GM12878 (cell line): Measurements from ENCODE around the gene FAM98C. TPM values are rescaled to one million over a fixed set of nuclear protein-coding genes. Genes with fewer than 3 reads are reported as not detected.

Source experiments
- BCLAF1 ChIP-seq: fragments of 450-650 bp; IDR thresholded peaks from 2 replicates; pipeline ENCODE4 v1.6.1; 2017; ENCODE audit warnings: antibody characterized with exemption, mild to moderate bottlenecking, moderate library complexity
- CTCF ChIP-seq, 3 experiments: IDR thresholded peaks in 2 of 3; conservative IDR thresholded peaks in 1 of 3; 2 replicates each; pipeline ENCODE4 v1.5.1; 2011; ENCODE audit warnings: low read depth in 3 of 3, low read length in 3 of 3, mild to moderate bottlenecking in 3 of 3, control low read depth in 2 of 3, moderate library complexity in 2 of 3, inconsistent platforms in 1 of 3, mixed read lengths in 1 of 3; ENCODE audit not compliant: control insufficient read depth in 2 of 3, insufficient read depth in 1 of 3; ENCODE audit errors: extremely low read depth in 1 of 3
- HCFC1 ChIP-seq: fragments of 150-350 bp; IDR thresholded peaks from 2 replicates; pipeline ENCODE4 v1.6.1; 2014; ENCODE audit warnings: low read length
- HSF1 ChIP-seq: fragments of 150-350 bp; IDR thresholded peaks from 2 replicates; pipeline ENCODE4 v1.6.1; 2014; ENCODE audit warnings: mild to moderate bottlenecking, low read depth, low read length
- IRF3 ChIP-seq: fragments of 450-650 bp; IDR thresholded peaks from 2 replicates; pipeline ENCODE4 v1.6.1; 2014; ENCODE audit warnings: mild to moderate bottlenecking
- JUNB ChIP-seq: IDR thresholded peaks from 2 replicates; pipeline ENCODE4 v1.6.1; 2016; ENCODE audit warnings: antibody characterized with exemption, mild to moderate bottlenecking
- MEF2B ChIP-seq: fragments of 450-650 bp; IDR thresholded peaks from 2 replicates; pipeline ENCODE4 v1.6.1; 2018; ENCODE audit warnings: mild to moderate bottlenecking, moderate library complexity; ENCODE audit not compliant: partially characterized antibody, poor library complexity, severe bottlenecking
- NFYA ChIP-seq: IDR thresholded peaks from 2 replicates; pipeline ENCODE4 v1.6.1; 2011; ENCODE audit warnings: low read depth, mild to moderate bottlenecking, low read length, improper control_type of control experiment, borderline replicate concordance
- POLR2AphosphoS2 ChIP-seq: IDR thresholded peaks from 2 replicates; pipeline ENCODE4 v1.6.1; 2011; ENCODE audit warnings: low read depth, mild to moderate bottlenecking, low read length, improper control_type of control experiment, moderate library complexity
- USF1 ChIP-seq: IDR thresholded peaks from 2 replicates; pipeline ENCODE4 v1.6.1; 2011; ENCODE audit warnings: borderline replicate concordance, low read depth, mild to moderate bottlenecking, moderate library complexity, mixed read lengths, low read length; ENCODE audit not compliant: insufficient read depth; ENCODE audit errors: extremely low read length
- polyA plus RNA-seq, 11 experiments: library from polyadenylated mRNA; depleted of rRNA in 4 of 11; unstranded in 6 of 11; stranded (reverse) in 5 of 11; fragments of >200 nt; fragmentation: Nextera tagmentation in 4 of 11; fragmentation: Illumina TruSeq in 1 of 11; extraction: Ambion mirVana in 4 of 11; extraction: Trizol in 1 of 11; gene quantifications; 1 replicate in 1 of 11; 2 replicates in 10 of 11; pipeline versions ENCODE4 v1.2.1 to v1.2.3, GENCODE V29; 2011 to 2016; ENCODE audit warnings: inconsistent platforms in 2 of 11, missing spikeins in 2 of 11, low read depth in 1 of 11
- total RNA-seq, 4 experiments: library from RNA; depleted of rRNA in 3 of 4; stranded (reverse); fragments of >200 nt in 3 of 4; fragmentation: Illumina TruSeq in 1 of 4; extraction: Trizol in 1 of 4; gene quantifications; 2 replicates each; pipeline versions ENCODE4 v1.2.1 to v1.2.3, GENCODE V29; 2013 to 2021

FAM98C gene
- total and polyA plus RNA-seq, 10 of the 15 experiments (the other 5 are each of a cell fraction or from before 2014, with no cell fraction given), result 1.4 to 17.2 (median 9.5) TPM

GRCh38 chr19:38361633-38362075, 41.2 kb upstream of the FAM98C start (continued):
- no peak for TF ChIP-seq POLR2AphosphoS2
- no peak for TF ChIP-seq NFYA
- no peak for TF ChIP-seq USF1
- no peak for TF ChIP-seq MEF2B
- TF ChIP-seq IRF3, result no peak
- TF ChIP-seq JUNB, result no peak
- no peak for TF ChIP-seq BCLAF1
- no peak for TF ChIP-seq HSF1
- peak in 2 of 3 experiments; percentile 9 to 15; a peak in 1 of 6 replicates for TF ChIP-seq CTCF (IDR thresholded peaks at IDR 0.05 in 2 of 3, conservative IDR thresholded peaks at IDR 0.05 in 1 of 3; ENCODE audit: control insufficient read depth in 2 of 3, extremely low read depth in 1 of 3, insufficient read depth in 1 of 3, low read depth in 3 of 3, low read length in 3 of 3)
- no peak for TF ChIP-seq HCFC1
